Measurements from ENCODE around the gene GABRR3.

DNA sequence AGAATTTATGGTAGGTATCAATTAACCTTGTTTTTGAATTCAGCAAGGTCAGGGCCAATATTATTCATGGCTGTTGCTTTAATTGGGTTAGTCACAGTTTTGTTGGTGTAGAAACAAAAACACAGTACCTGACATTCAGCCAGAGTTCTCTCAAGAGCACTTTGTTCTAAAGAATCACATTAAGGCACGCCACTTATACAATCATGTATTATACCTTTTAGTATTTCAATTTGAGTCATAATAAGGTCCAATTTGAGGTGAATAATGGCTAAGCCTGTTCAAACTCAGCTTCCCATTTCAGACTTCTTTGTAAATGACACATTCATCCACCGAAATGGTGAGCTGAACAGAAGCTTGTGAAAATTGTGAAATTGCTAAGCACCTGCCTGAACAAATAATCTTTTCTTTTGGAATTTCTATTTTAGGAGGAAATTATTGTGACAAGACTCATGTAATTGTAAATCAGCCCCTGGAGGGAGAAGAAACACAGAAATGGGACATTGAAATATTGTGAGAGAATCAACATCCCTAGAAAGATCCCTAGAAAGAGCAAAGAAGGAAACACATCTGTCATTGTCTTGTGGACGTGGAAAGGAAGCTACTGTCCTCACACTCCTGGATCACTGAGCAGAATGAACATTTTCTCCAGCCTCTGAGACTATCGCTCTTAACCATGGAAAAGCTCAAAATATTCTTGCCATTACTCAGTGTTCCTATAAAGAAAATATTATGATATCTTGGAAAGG is 92.1 kb downstream of the GABRR3 start:
- TF ChIP-seq POLR2A (IDR thresholded peaks at IDR 0.05) = no peak
- TF ChIP-seq, protein P1, sequence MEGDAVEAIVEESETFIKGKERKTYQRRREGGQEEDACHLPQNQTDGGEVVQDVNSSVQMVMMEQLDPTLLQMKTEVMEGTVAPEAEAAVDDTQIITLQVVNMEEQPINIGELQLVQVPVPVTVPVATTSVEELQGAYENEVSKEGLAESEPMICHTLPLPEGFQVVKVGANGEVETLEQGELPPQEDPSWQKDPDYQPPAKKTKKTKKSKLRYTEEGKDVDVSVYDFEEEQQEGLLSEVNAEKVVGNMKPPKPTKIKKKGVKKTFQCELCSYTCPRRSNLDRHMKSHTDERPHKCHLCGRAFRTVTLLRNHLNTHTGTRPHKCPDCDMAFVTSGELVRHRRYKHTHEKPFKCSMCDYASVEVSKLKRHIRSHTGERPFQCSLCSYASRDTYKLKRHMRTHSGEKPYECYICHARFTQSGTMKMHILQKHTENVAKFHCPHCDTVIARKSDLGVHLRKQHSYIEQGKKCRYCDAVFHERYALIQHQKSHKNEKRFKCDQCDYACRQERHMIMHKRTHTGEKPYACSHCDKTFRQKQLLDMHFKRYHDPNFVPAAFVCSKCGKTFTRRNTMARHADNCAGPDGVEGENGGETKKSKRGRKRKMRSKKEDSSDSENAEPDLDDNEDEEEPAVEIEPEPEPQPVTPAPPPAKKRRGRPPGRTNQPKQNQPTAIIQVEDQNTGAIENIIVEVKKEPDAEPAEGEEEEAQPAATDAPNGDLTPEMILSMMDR (IDR thresholded peaks at IDR 0.05) = no peak
- no peak for TF ChIP-seq POLR2AphosphoS5 (IDR thresholded peaks at IDR 0.05; ENCODE audit: insufficient read depth in 1 of 2, low read depth in 1 of 2)
